Breast epithelium (tissue), 4 donors: ENCODE results near the gene RGP1. TPM values are rescaled to one million over a fixed set of nuclear protein-coding genes. Genes with fewer than 3 reads are reported as not detected.
A peak's percentile ranks its signal among the peaks of the same experiment; 100 is the strongest.

ENCODE experiments used
- DNase-seq, 2 donors: peaks; one replicate each; pipeline ENCODE4 v3.0.0-alpha.2; 2019; ENCODE audit warnings: low spot score in 2 of 2
- H3K27ac ChIP-seq, 2 donors: fragments of 200-600 bp; sonication (generic) in 1 of 2; one replicate each; pipeline ENCODE4 v1.5.1; 2016 to 2019; ENCODE audit warnings: mild to moderate bottlenecking in 1 of 2
- H3K27me3 ChIP-seq, 2 donors: fragments of 200-600 bp; sonication (generic) in 1 of 2; one replicate each; pipeline versions ENCODE4 v1.5.1 to v1.6.0; 2017 to 2019; ENCODE audit warnings: control low read depth in 1 of 2, mild to moderate bottlenecking in 1 of 2
- H3K36me3 ChIP-seq: fragments of 200-600 bp; one replicate; pipeline ENCODE4 v1.5.1; 2019
- H3K4me1 ChIP-seq, 2 donors: fragments of 200-600 bp; sonication (generic); one replicate each; pipeline ENCODE4 v1.5.1; 2016 to 2019; ENCODE audit warnings: control low read depth in 1 of 2
- H3K4me3 ChIP-seq, 3 donors: fragments of 200-600 bp; sonication (generic); 1 replicate in 2 of 3; 2 replicates in 1 of 3; pipeline ENCODE4 v1.5.1; 2016 to 2019; ENCODE audit warnings: mild to moderate bottlenecking in 3 of 3, moderate library complexity in 2 of 3
- H3K9me3 ChIP-seq, 2 donors: fragments of 200-600 bp; sonication (generic) in 1 of 2; one replicate each; pipeline ENCODE4 v1.5.1; 2016 to 2019; ENCODE audit warnings: control low read depth in 1 of 2
- POLR2A ChIP-seq: fragments of 450-650 bp; IDR thresholded peaks from one replicate; pipeline ENCODE4 v1.6.1; 2016; ENCODE audit warnings: antibody characterized with exemption, mild to moderate bottlenecking, moderate library complexity
- POLR2AphosphoS5 ChIP-seq, 3 donors: sonication (generic); formaldehyde crosslinking; IDR thresholded peaks; one replicate each; pipeline ENCODE4 v1.6.1; 2017; ENCODE audit warnings: antibody characterized with exemption in 3 of 3
- intact Hi-C: fragments of 100-400 bp; cut with DNase I; formaldehyde crosslinking; loops from one replicate; pipeline ENCODE4 v1.15.1; 2023; ENCODE audit warnings: low total_unique reads
- total RNA-seq, 3 donors: library from RNA; depleted of rRNA; stranded (reverse); fragments of >200 nt; gene quantifications; one replicate each; pipeline ENCODE4 v1.1.0, GENCODE V29; 2016
- TF ChIP-seq, protein P1 (sequence below), 3 donors: fragments of 450-650 bp; IDR thresholded peaks; one replicate each; pipeline ENCODE4 v1.5.1; 2016 to 2017; ENCODE audit warnings: antibody characterized with exemption in 3 of 3, mild to moderate bottlenecking in 3 of 3, moderate library complexity in 3 of 3

The RGP1 gene
- total RNA-seq, 3 donors from 2014 or later = 16.7 to 20.1 (median 17.4) TPM

DNA sequence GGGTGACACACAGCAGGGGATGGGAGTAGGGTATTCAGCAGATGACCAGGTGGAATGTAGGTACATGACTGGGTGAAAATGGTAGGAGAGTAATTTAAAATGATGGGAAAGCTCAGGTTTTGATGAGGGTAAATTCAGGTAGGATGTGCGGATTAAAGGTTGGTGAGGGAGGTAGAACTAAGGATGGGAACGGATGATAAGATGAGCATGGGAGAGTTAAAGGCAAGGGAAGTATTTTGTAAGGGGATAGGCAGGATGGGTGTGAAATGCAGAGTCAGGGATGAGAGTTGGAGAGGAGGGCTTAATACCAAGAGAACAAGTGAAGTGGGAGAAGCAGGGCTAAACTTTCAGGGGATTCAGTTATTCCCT, 18.6 kb upstream of the RGP1 start:
- Histone ChIP-seq H3K36me3 (peaks cover 1% of the 10 kb centered on the region), H3K27me3 (no peaks in the 10 kb centered on the region), H3K4me1 (peaks cover 13 to 30% of the 10 kb centered on the region in 2 donors), H3K27ac (peak overlapping the region; percentile 98 to 99), H3K9me3 (no peaks in the 10 kb centered on the region), H3K4me3 (peak overlapping the region; percentile 74 to 82 (median 79))
- no peak for DNase-seq
- intact Hi-C loops = no loop called here
- TF ChIP-seq POLR2AphosphoS5 (IDR thresholded peaks at IDR 0.05) (no peak), POLR2A (no peak)
- TF ChIP-seq, protein P1, sequence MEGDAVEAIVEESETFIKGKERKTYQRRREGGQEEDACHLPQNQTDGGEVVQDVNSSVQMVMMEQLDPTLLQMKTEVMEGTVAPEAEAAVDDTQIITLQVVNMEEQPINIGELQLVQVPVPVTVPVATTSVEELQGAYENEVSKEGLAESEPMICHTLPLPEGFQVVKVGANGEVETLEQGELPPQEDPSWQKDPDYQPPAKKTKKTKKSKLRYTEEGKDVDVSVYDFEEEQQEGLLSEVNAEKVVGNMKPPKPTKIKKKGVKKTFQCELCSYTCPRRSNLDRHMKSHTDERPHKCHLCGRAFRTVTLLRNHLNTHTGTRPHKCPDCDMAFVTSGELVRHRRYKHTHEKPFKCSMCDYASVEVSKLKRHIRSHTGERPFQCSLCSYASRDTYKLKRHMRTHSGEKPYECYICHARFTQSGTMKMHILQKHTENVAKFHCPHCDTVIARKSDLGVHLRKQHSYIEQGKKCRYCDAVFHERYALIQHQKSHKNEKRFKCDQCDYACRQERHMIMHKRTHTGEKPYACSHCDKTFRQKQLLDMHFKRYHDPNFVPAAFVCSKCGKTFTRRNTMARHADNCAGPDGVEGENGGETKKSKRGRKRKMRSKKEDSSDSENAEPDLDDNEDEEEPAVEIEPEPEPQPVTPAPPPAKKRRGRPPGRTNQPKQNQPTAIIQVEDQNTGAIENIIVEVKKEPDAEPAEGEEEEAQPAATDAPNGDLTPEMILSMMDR (IDR thresholded peaks at IDR 0.05) = no peak

GRCh38 chr9:35731415-35732184, 17.5 kb upstream of the RGP1 start:
- TF ChIP-seq POLR2AphosphoS5 (IDR thresholded peaks at IDR 0.05) (no peak), POLR2A (no peak)
- TF ChIP-seq, protein P1 (IDR thresholded peaks at IDR 0.05) = no peak
- intact Hi-C loops = no loop called here
- no peaks in the 10 kb centered on the region for H3K9me3 ChIP-seq
- H3K27me3 ChIP-seq = no peaks in the 10 kb centered on the region
- peaks cover 13 to 30% of the 10 kb centered on the region in 2 donors for H3K4me1 ChIP-seq
- peak overlapping the region; percentile 98 to 99 for H3K27ac ChIP-seq
- H3K4me3 ChIP-seq = peak overlapping the region; percentile 74 to 82 (median 79)
- no peak for DNase-seq
- H3K36me3 ChIP-seq = no peaks in the 10 kb centered on the region

- Histone ChIP-seq H3K36me3 (peaks cover 3% of the 10 kb centered on the region), H3K27me3 (no peaks in the 10 kb centered on the region), H3K9me3 (no peaks in the 10 kb centered on the region), H3K4me1 (peaks cover 9 to 28% of the 10 kb centered on the region in 2 donors), H3K27ac (peak within 1 kb of the TSS; percentile 98 to 99), H3K4me3 (peak within 1 kb of the TSS; percentile 74 to 82 (median 79))
- peak; percentile 91 to 94 (median 93) for TF ChIP-seq POLR2AphosphoS5 (IDR thresholded peaks at IDR 0.05)
- TF ChIP-seq, protein P1 (IDR thresholded peaks at IDR 0.05) = no peak
- peak; percentile 24 for TF ChIP-seq POLR2A
- peak; percentile 96 to 99 for DNase-seq
- intact Hi-C loops = no loop called here
Measured at GRCh38 chr9:35732185-35732799, 16.8 kb upstream of the RGP1 start, which contains the start of the genes CREB3 and TLN1. Gene CREB3, plus strand, starts transcription at chr9:35732666. Its CDS starts 107 bp downstream, at chr9:35732773. Gene TLN1, minus strand, starts transcription at chr9:35732195. Its CDS starts 6,501 bp downstream, at chr9:35725694.

GRCh38 chr9:35732800-35733541, 16.1 kb upstream of the RGP1 start:
- Histone ChIP-seq H3K4me3 (peak overlapping the region; percentile 74 to 82 (median 79)), H3K4me1 (peaks cover 7 to 21% of the 10 kb centered on the region in 2 donors), H3K36me3 (peaks cover 3% of the 10 kb centered on the region), H3K9me3 (no peaks in the 10 kb centered on the region), H3K27ac (peak overlapping the region; percentile 98 to 99), H3K27me3 (no peaks in the 10 kb centered on the region)
- no peak for TF ChIP-seq POLR2AphosphoS5 (IDR thresholded peaks at IDR 0.05)
- TF ChIP-seq POLR2A = no peak
- TF ChIP-seq, protein P1 (IDR thresholded peaks at IDR 0.05) = no peak
- intact Hi-C loops = no loop called here
- no peak for DNase-seq
